Mammary epithelial cell (primary cell): ENCODE results near the gene ZSCAN5A.
"Not testable (repeated sequence)": the region's sequence is repeated elsewhere in the genome, so short reads cannot be mapped to it uniquely, and the experiment has no call there.

Source experiments
- CTCF ChIP-seq, 2 donors: IDR thresholded peaks in 1 of 2; conservative IDR thresholded peaks in 1 of 2; 2 replicates each; pipeline ENCODE4 v1.5.1; 2011 to 2012; ENCODE audit warnings: inconsistent platforms in 2 of 2, low read length in 2 of 2, mild to moderate bottlenecking in 2 of 2, control low read depth in 1 of 2, low read depth in 1 of 2; ENCODE audit not compliant: insufficient read depth in 1 of 2; ENCODE audit errors: extremely low read depth in 1 of 2
- EZH2 ChIP-seq: IDR thresholded peaks from 2 replicates; pipeline ENCODE4 v1.6.1; 2012; ENCODE audit warnings: low read length, inconsistent platforms, borderline replicate concordance

- TF ChIP-seq CTCF (conservative IDR thresholded peaks at IDR 0.05 in 1 of 2, IDR thresholded peaks at IDR 0.05 in 1 of 2; ENCODE audit: extremely low read depth in 1 of 2, insufficient read depth in 1 of 2, low read depth in 1 of 2, low read length in 2 of 2); EZH2: not testable (repeated sequence)
Observed at GRCh38 chr19:56245764-56246163, 68.9 kb downstream of the ZSCAN5A start.
